H1 (cell line): ENCODE data around the gene LYPD6. TPM values are rescaled to one million over a fixed set of nuclear protein-coding genes. Genes with fewer than 3 reads are reported as not detected.

Source experiments
- CTCF ChIA-PET: fragments of 300-600 bp; sonication (Branson Sonifier 250); formaldehyde crosslinking; loops from one replicate; lab custom pipeline; 2021; ENCODE audit not compliant: partially characterized antibody; lab: Charles Lee
- POLR2A ChIA-PET: fragments of 300-600 bp; sonication (Branson Sonifier 250); formaldehyde crosslinking; loops from one replicate; lab custom pipeline; 2021; ENCODE audit warnings: inconsistent platforms; ENCODE audit not compliant: partially characterized antibody; lab: Charles Lee
- DNase-seq, 2 experiments: peaks; one replicate each; pipeline versions ENCODE4 v3.0.0 to v3.0.0-alpha.2; 2010 to 2022; ENCODE audit warnings: low spot score in 2 of 2, low read depth in 1 of 2, mixed read lengths in 1 of 2
- FAIRE-seq: peaks from 2 replicates; lab custom pipeline; 2011; peaks lifted over from hg19 to GRCh38; lab: Jason Lieb, UNC
- H2AFZ ChIP-seq: 2 replicates; pipeline ENCODE4 v1.8.1; 2012; ENCODE audit warnings: low read length, inconsistent platforms
- H2AK5ac ChIP-seq: 2 replicates; pipeline ENCODE4 v1.6.1; 2013; ENCODE audit warnings: low read depth, low read length
- H2BK120ac ChIP-seq: replicated peaks from 2 replicates; pipeline ENCODE3; 2013; ENCODE audit warnings: low read depth, low read length, inconsistent platforms
- H2BK12ac ChIP-seq: 2 replicates; pipeline ENCODE4 v1.6.1; 2013; ENCODE audit warnings: low read depth, low read length
- H2BK15ac ChIP-seq: 2 replicates; pipeline ENCODE4 v1.6.1; 2013; ENCODE audit warnings: low read length
- H2BK20ac ChIP-seq: 2 replicates; pipeline ENCODE4 v1.6.1; 2013; ENCODE audit warnings: low read length
- H2BK5ac ChIP-seq: 2 replicates; pipeline ENCODE4 v1.6.1; 2013; ENCODE audit warnings: low read depth, low read length
- H3K14ac ChIP-seq: 2 replicates; pipeline ENCODE4 v1.6.1; 2013; ENCODE audit warnings: inconsistent platforms; ENCODE audit not compliant: insufficient read length
- H3K18ac ChIP-seq: 2 replicates; pipeline ENCODE4 v1.6.1; 2013; ENCODE audit warnings: low read length; ENCODE audit errors: extremely low read depth
- H3K23ac ChIP-seq: 2 replicates; pipeline ENCODE4 v1.6.1; 2013; ENCODE audit warnings: inconsistent platforms; ENCODE audit not compliant: insufficient read length
- H3K23me2 ChIP-seq: 2 replicates; pipeline ENCODE4 v1.6.1; 2013; ENCODE audit warnings: low read depth, low read length
- H3K27ac ChIP-seq: 2 replicates; pipeline ENCODE4 v1.6.1; 2011; ENCODE audit warnings: low read depth, low read length, inconsistent platforms
- H3K27me3 ChIP-seq, 4 experiments: replicated peaks in 1 of 4; 1 replicate in 1 of 4; 2 replicates in 3 of 4; pipeline versions ENCODE4 v1.6.1 to v1.8.1; 2011 to 2013; ENCODE audit warnings: low read length in 3 of 4, mild to moderate bottlenecking in 3 of 4, inconsistent platforms in 2 of 4, mixed read lengths in 2 of 4, moderate library complexity in 1 of 4; ENCODE audit not compliant: control insufficient read depth in 3 of 4, insufficient read depth in 3 of 4; ENCODE audit errors: extremely low read depth in 1 of 4
- H3K36me3 ChIP-seq, 4 experiments: 2 replicates each; pipeline versions ENCODE4 v1.6.1 to v1.8.1; 2011 to 2013; ENCODE audit warnings: mild to moderate bottlenecking in 4 of 4, low read length in 3 of 4, moderate library complexity in 2 of 4, control low read depth in 1 of 4, inconsistent platforms in 1 of 4; ENCODE audit not compliant: insufficient read depth in 4 of 4, control insufficient read depth in 2 of 4
- H3K4ac ChIP-seq: replicated peaks from 2 replicates; pipeline ENCODE3; 2013; ENCODE audit warnings: low read length, low read depth, mixed read lengths, inconsistent platforms; ENCODE audit not compliant: insufficient read length
- H3K4me1 ChIP-seq, 4 experiments: replicated peaks in 1 of 4; 1 replicate in 1 of 4; 2 replicates in 3 of 4; pipeline versions ENCODE4 v1.6.1 to v1.8.1; 2011 to 2013; ENCODE audit warnings: low read length in 3 of 4, inconsistent platforms in 2 of 4, mixed read lengths in 1 of 4; ENCODE audit not compliant: insufficient read depth in 4 of 4, control insufficient read depth in 3 of 4
- H3K4me2 ChIP-seq, 2 experiments: 2 replicates each; pipeline versions ENCODE4 v1.6.1 to v1.8.1; 2011 to 2013; ENCODE audit warnings: low read depth in 2 of 2, low read length in 2 of 2, control low read depth in 1 of 2, inconsistent platforms in 1 of 2, mild to moderate bottlenecking in 1 of 2; ENCODE audit not compliant: insufficient read depth in 1 of 2
- H3K4me3 ChIP-seq, 4 experiments: fragments of 200-600, 300-600 bp in 1 of 4; sonication (generic), shearing (Covaris generic), sonication (Bioruptor Twin) in 1 of 4; 2 replicates each; pipeline versions ENCODE4 v1.5.1 to v1.8.1; 2011 to 2016; ENCODE audit warnings: low read length in 4 of 4, low read depth in 3 of 4, control low read depth in 2 of 4, inconsistent platforms in 2 of 4, mild to moderate bottlenecking in 2 of 4, mixed read lengths in 1 of 4, moderate library complexity in 1 of 4; ENCODE audit not compliant: insufficient read depth in 2 of 4; ENCODE audit errors: extremely low read depth in 1 of 4
- H3K56ac ChIP-seq: replicated peaks from 2 replicates; pipeline ENCODE3; 2013; ENCODE audit warnings: low read depth, mild to moderate bottlenecking, mixed read lengths, low read length, inconsistent platforms; ENCODE audit not compliant: insufficient read length
- H3K79me1 ChIP-seq: 2 replicates; pipeline ENCODE4 v1.6.1; 2013; ENCODE audit warnings: low read depth, low read length, control low read depth
- H3K79me2 ChIP-seq, 2 experiments: 2 replicates each; pipeline versions ENCODE4 v1.6.1 to v1.8.1; 2012 to 2013; ENCODE audit warnings: low read length in 2 of 2, mild to moderate bottlenecking in 2 of 2, inconsistent platforms in 1 of 2; ENCODE audit not compliant: insufficient read depth in 2 of 2, control insufficient read depth in 1 of 2
- H3K9ac ChIP-seq, 4 experiments: replicated peaks in 1 of 4; 1 replicate in 1 of 4; 2 replicates in 3 of 4; pipeline versions ENCODE4 v1.6.1 to v1.8.1; 2011 to 2013; ENCODE audit warnings: low read depth in 3 of 4, low read length in 3 of 4, control low read depth in 2 of 4, mild to moderate bottlenecking in 2 of 4, moderate library complexity in 2 of 4, inconsistent platforms in 1 of 4; ENCODE audit errors: extremely low read depth in 1 of 4
- H3K9me3 ChIP-seq, 2 experiments: 2 replicates each; pipeline versions ENCODE4 v1.6.1 to v1.8.1; 2012 to 2013; ENCODE audit warnings: mild to moderate bottlenecking in 2 of 2, moderate library complexity in 2 of 2, control low read depth in 1 of 2, inconsistent platforms in 1 of 2, low read depth in 1 of 2, low read length in 1 of 2, mixed read lengths in 1 of 2; ENCODE audit not compliant: insufficient read depth in 2 of 2
- H4K20me1 ChIP-seq, 2 experiments: replicated peaks in 1 of 2; 2 replicates each; pipeline versions ENCODE3 to v1.8.1; 2011 to 2013; ENCODE audit warnings: inconsistent platforms in 2 of 2, low read length in 2 of 2, mild to moderate bottlenecking in 1 of 2; ENCODE audit not compliant: insufficient read depth in 2 of 2, control insufficient read depth in 1 of 2
- H4K5ac ChIP-seq: 2 replicates; pipeline ENCODE4 v1.6.1; 2013; ENCODE audit warnings: low read length, low read depth, mixed read lengths, inconsistent platforms; ENCODE audit not compliant: insufficient read length
- H4K8ac ChIP-seq: 2 replicates; pipeline ENCODE4 v1.8.0; 2013; ENCODE audit warnings: mild to moderate bottlenecking, moderate library complexity, low read length, inconsistent platforms; ENCODE audit not compliant: insufficient read depth; ENCODE audit errors: extremely low read depth
- H4K91ac ChIP-seq: replicated peaks from 2 replicates; pipeline ENCODE3; 2013; ENCODE audit warnings: low read length, mixed read lengths, inconsistent platforms; ENCODE audit not compliant: insufficient read length
- ATF2 ChIP-seq: IDR thresholded peaks from 2 replicates; pipeline ENCODE4 v1.6.1; 2012; ENCODE audit warnings: low read length, inconsistent platforms
- KDM1A ChIP-seq: fragments of 200-600, 300-600 bp; sonication (generic); IDR thresholded peaks from 2 replicates; pipeline ENCODE4 v1.7.1; 2016; ENCODE audit warnings: mild to moderate bottlenecking, low read length, borderline replicate concordance
- RNF2 ChIP-seq: fragments of 200-900, 300-1000 bp; sonication (generic); IDR thresholded peaks from 2 replicates; pipeline ENCODE4 v1.7.1; 2016; ENCODE audit warnings: borderline replicate concordance, low read depth, mild to moderate bottlenecking, antibody characterized with exemption, low read length; ENCODE audit not compliant: poor library complexity, severe bottlenecking; ENCODE audit errors: missing control alignments
- YY1 ChIP-seq: IDR thresholded peaks from 2 replicates; pipeline ENCODE4 v1.6.1; 2011; ENCODE audit warnings: low read depth, mild to moderate bottlenecking, low read length
- WGBS, 2 experiments: shearing (Covaris generic) in 1 of 2; methylation state at CpG; one replicate each; pipeline versions ENCODE4 v1.1.6 to v1.1.7; 2013 to 2015; ENCODE audit warnings: low lambda C conversion rate in 2 of 2, mixed read lengths in 2 of 2, inconsistent platforms in 1 of 2, low coverage in 1 of 2, missing lambda C conversion rate in 1 of 2; ENCODE audit not compliant: insufficient replicate concordance in 2 of 2, insufficient coverage in 1 of 2, insufficient read length in 1 of 2; ENCODE audit errors: extremely low coverage in 1 of 2, missing lambda C conversion rate in 1 of 2; 5-methylcytosine and 5-hydroxymethylcytosine counted together
- polyA plus RNA-seq, 7 experiments: library from polyadenylated mRNA; depleted of rRNA in 3 of 7; stranded (reverse) in 5 of 7; unstranded in 2 of 7; fragments of >200 nt in 5 of 7; fragments of 200-250 nt in 2 of 7; gene quantifications; 1 replicate in 5 of 7; 2 replicates in 1 of 7; 4 replicates in 1 of 7; pipeline versions ENCODE4 v1.2.1 to v1.2.3, GENCODE V29; 2011 to 2013; ENCODE audit warnings: missing spikeins in 2 of 7, mixed read lengths in 2 of 7
- total RNA-seq: library from RNA; stranded (reverse); fragmentation: NEBNext Ultra II Directional; extraction: Animal tissue kit (Norgen Biotek cat#: 25700); gene quantifications from 2 replicates; pipeline ENCODE4 v1.2.1, GENCODE V29; 2021

LYPD6 gene
- total and polyA plus RNA-seq, 2 of the 8 experiments (the other 6 are each of a cell fraction or from before 2014, with no cell fraction given) = 5.6 to 8.9 TPM

- 91% methylated on average over 3 of the region's 3 CpGs; no CpG with 5 or more reads in 1 of the 2 experiments for WGBS, 2 experiments
These were observed 136.2 kb downstream of the LYPD6 start for GRCh38 chr2:149466635-149467034.

More at GRCh38 chr2:149466635-149467034, 136.2 kb downstream of the LYPD6 start:
- Histone ChIP-seq H3K14ac (no peak overlapping the region), H4K8ac (no peak overlapping the region), H2BK5ac (no peak overlapping the region), H2BK12ac (no peak overlapping the region), H3K18ac (no peak overlapping the region), H2BK15ac (no peak overlapping the region), H3K23me2 (no peaks in the 10 kb centered on the region), H3K9ac (no peak overlapping the region), H3K23ac (no peak overlapping the region), H2AFZ (no peak overlapping the region), H2AK5ac (no peak overlapping the region), H3K4me2 (no peak overlapping the region), H3K9me3 (peaks cover 0 to 3% of the 10 kb centered on the region in 2 experiments; a peak in 1 of 4 replicates), H4K20me1 (peaks cover 0 to 2% of the 10 kb centered on the region in 2 experiments), H3K4me1 (no peaks in the 10 kb centered on the region), H4K91ac (no peak overlapping the region), H3K27ac (no peak overlapping the region), H3K36me3 (no peaks in the 10 kb centered on the region), H3K27me3 (no peaks in the 10 kb centered on the region), H3K79me2 (no peaks in the 10 kb centered on the region), H3K79me1 (no peaks in the 10 kb centered on the region), H3K56ac (no peak overlapping the region), H4K5ac (no peak overlapping the region), H2BK20ac (no peak overlapping the region), H2BK120ac (no peak overlapping the region), H3K4ac (no peak overlapping the region), H3K4me3 (no peak overlapping the region)
- ChIA-PET POLR2A (interaction anchor here (0.7 kb wide), 1 partner anchor 14 kb away, joined by 4 read pairs; no protein-coding TSS in a partner anchor), CTCF (interaction anchor here (0.7 to 1.4 kb wide), 6 partner anchors 9 to 450 kb away, joined by 3 to 6 read pairs (median 4); no protein-coding TSS in a partner anchor)
- DNase-seq = no peak
- TF ChIP-seq RNF2 = no peak
- TF ChIP-seq YY1 = no peak
- no peak for TF ChIP-seq KDM1A
- TF ChIP-seq ATF2 = no peak
- FAIRE-seq = no peak
